H1 (cell line): ENCODE results near the gene TMED5. TPM values are rescaled to one million over a fixed set of nuclear protein-coding genes. Genes with fewer than 3 reads are reported as not detected.

Experiments used
- CTCF ChIA-PET: fragments of 300-600 bp; sonication (Branson Sonifier 250); formaldehyde crosslinking; loops from one replicate; lab custom pipeline; 2021; ENCODE audit not compliant: partially characterized antibody; lab: Charles Lee
- POLR2A ChIA-PET: fragments of 300-600 bp; sonication (Branson Sonifier 250); formaldehyde crosslinking; loops from one replicate; lab custom pipeline; 2021; ENCODE audit warnings: inconsistent platforms; ENCODE audit not compliant: partially characterized antibody; lab: Charles Lee
- DNase-seq, 2 experiments: peaks; one replicate each; pipeline versions ENCODE4 v3.0.0 to v3.0.0-alpha.2; 2010 to 2022; ENCODE audit warnings: low spot score in 2 of 2, low read depth in 1 of 2, mixed read lengths in 1 of 2
- FAIRE-seq: peaks from 2 replicates; lab custom pipeline; 2011; peaks lifted over from hg19 to GRCh38; lab: Jason Lieb, UNC
- H2AFZ ChIP-seq: 2 replicates; pipeline ENCODE4 v1.8.1; 2012; ENCODE audit warnings: low read length, inconsistent platforms
- H2AK5ac ChIP-seq: 2 replicates; pipeline ENCODE4 v1.6.1; 2013; ENCODE audit warnings: low read depth, low read length
- H2BK120ac ChIP-seq: replicated peaks from 2 replicates; pipeline ENCODE3; 2013; ENCODE audit warnings: low read depth, low read length, inconsistent platforms
- H2BK12ac ChIP-seq: 2 replicates; pipeline ENCODE4 v1.6.1; 2013; ENCODE audit warnings: low read depth, low read length
- H2BK15ac ChIP-seq: 2 replicates; pipeline ENCODE4 v1.6.1; 2013; ENCODE audit warnings: low read length
- H2BK20ac ChIP-seq: 2 replicates; pipeline ENCODE4 v1.6.1; 2013; ENCODE audit warnings: low read length
- H2BK5ac ChIP-seq: 2 replicates; pipeline ENCODE4 v1.6.1; 2013; ENCODE audit warnings: low read depth, low read length
- H3K14ac ChIP-seq: 2 replicates; pipeline ENCODE4 v1.6.1; 2013; ENCODE audit warnings: inconsistent platforms; ENCODE audit not compliant: insufficient read length
- H3K18ac ChIP-seq: 2 replicates; pipeline ENCODE4 v1.6.1; 2013; ENCODE audit warnings: low read length; ENCODE audit errors: extremely low read depth
- H3K23ac ChIP-seq: 2 replicates; pipeline ENCODE4 v1.6.1; 2013; ENCODE audit warnings: inconsistent platforms; ENCODE audit not compliant: insufficient read length
- H3K23me2 ChIP-seq: 2 replicates; pipeline ENCODE4 v1.6.1; 2013; ENCODE audit warnings: low read depth, low read length
- H3K27ac ChIP-seq: 2 replicates; pipeline ENCODE4 v1.6.1; 2011; ENCODE audit warnings: low read depth, low read length, inconsistent platforms
- H3K27me3 ChIP-seq, 4 experiments: replicated peaks in 1 of 4; 1 replicate in 1 of 4; 2 replicates in 3 of 4; pipeline versions ENCODE4 v1.6.1 to v1.8.1; 2011 to 2013; ENCODE audit warnings: low read length in 3 of 4, mild to moderate bottlenecking in 3 of 4, inconsistent platforms in 2 of 4, mixed read lengths in 2 of 4, moderate library complexity in 1 of 4; ENCODE audit not compliant: control insufficient read depth in 3 of 4, insufficient read depth in 3 of 4; ENCODE audit errors: extremely low read depth in 1 of 4
- H3K36me3 ChIP-seq, 4 experiments: 2 replicates each; pipeline versions ENCODE4 v1.6.1 to v1.8.1; 2011 to 2013; ENCODE audit warnings: mild to moderate bottlenecking in 4 of 4, low read length in 3 of 4, moderate library complexity in 2 of 4, control low read depth in 1 of 4, inconsistent platforms in 1 of 4; ENCODE audit not compliant: insufficient read depth in 4 of 4, control insufficient read depth in 2 of 4
- H3K4ac ChIP-seq: replicated peaks from 2 replicates; pipeline ENCODE3; 2013; ENCODE audit warnings: low read length, low read depth, mixed read lengths, inconsistent platforms; ENCODE audit not compliant: insufficient read length
- H3K4me1 ChIP-seq, 4 experiments: replicated peaks in 1 of 4; 1 replicate in 1 of 4; 2 replicates in 3 of 4; pipeline versions ENCODE4 v1.6.1 to v1.8.1; 2011 to 2013; ENCODE audit warnings: low read length in 3 of 4, inconsistent platforms in 2 of 4, mixed read lengths in 1 of 4; ENCODE audit not compliant: insufficient read depth in 4 of 4, control insufficient read depth in 3 of 4
- H3K4me2 ChIP-seq, 2 experiments: 2 replicates each; pipeline versions ENCODE4 v1.6.1 to v1.8.1; 2011 to 2013; ENCODE audit warnings: low read depth in 2 of 2, low read length in 2 of 2, control low read depth in 1 of 2, inconsistent platforms in 1 of 2, mild to moderate bottlenecking in 1 of 2; ENCODE audit not compliant: insufficient read depth in 1 of 2
- H3K4me3 ChIP-seq, 4 experiments: fragments of 200-600, 300-600 bp in 1 of 4; sonication (generic), shearing (Covaris generic), sonication (Bioruptor Twin) in 1 of 4; 2 replicates each; pipeline versions ENCODE4 v1.5.1 to v1.8.1; 2011 to 2016; ENCODE audit warnings: low read length in 4 of 4, low read depth in 3 of 4, control low read depth in 2 of 4, inconsistent platforms in 2 of 4, mild to moderate bottlenecking in 2 of 4, mixed read lengths in 1 of 4, moderate library complexity in 1 of 4; ENCODE audit not compliant: insufficient read depth in 2 of 4; ENCODE audit errors: extremely low read depth in 1 of 4
- H3K56ac ChIP-seq: replicated peaks from 2 replicates; pipeline ENCODE3; 2013; ENCODE audit warnings: low read depth, mild to moderate bottlenecking, mixed read lengths, low read length, inconsistent platforms; ENCODE audit not compliant: insufficient read length
- H3K79me1 ChIP-seq: 2 replicates; pipeline ENCODE4 v1.6.1; 2013; ENCODE audit warnings: low read depth, low read length, control low read depth
- H3K79me2 ChIP-seq, 2 experiments: 2 replicates each; pipeline versions ENCODE4 v1.6.1 to v1.8.1; 2012 to 2013; ENCODE audit warnings: low read length in 2 of 2, mild to moderate bottlenecking in 2 of 2, inconsistent platforms in 1 of 2; ENCODE audit not compliant: insufficient read depth in 2 of 2, control insufficient read depth in 1 of 2
- H3K9ac ChIP-seq, 4 experiments: replicated peaks in 1 of 4; 1 replicate in 1 of 4; 2 replicates in 3 of 4; pipeline versions ENCODE4 v1.6.1 to v1.8.1; 2011 to 2013; ENCODE audit warnings: low read depth in 3 of 4, low read length in 3 of 4, control low read depth in 2 of 4, mild to moderate bottlenecking in 2 of 4, moderate library complexity in 2 of 4, inconsistent platforms in 1 of 4; ENCODE audit errors: extremely low read depth in 1 of 4
- H3K9me3 ChIP-seq, 2 experiments: 2 replicates each; pipeline versions ENCODE4 v1.6.1 to v1.8.1; 2012 to 2013; ENCODE audit warnings: mild to moderate bottlenecking in 2 of 2, moderate library complexity in 2 of 2, control low read depth in 1 of 2, inconsistent platforms in 1 of 2, low read depth in 1 of 2, low read length in 1 of 2, mixed read lengths in 1 of 2; ENCODE audit not compliant: insufficient read depth in 2 of 2
- H4K20me1 ChIP-seq, 2 experiments: replicated peaks in 1 of 2; 2 replicates each; pipeline versions ENCODE3 to v1.8.1; 2011 to 2013; ENCODE audit warnings: inconsistent platforms in 2 of 2, low read length in 2 of 2, mild to moderate bottlenecking in 1 of 2; ENCODE audit not compliant: insufficient read depth in 2 of 2, control insufficient read depth in 1 of 2
- H4K5ac ChIP-seq: 2 replicates; pipeline ENCODE4 v1.6.1; 2013; ENCODE audit warnings: low read length, low read depth, mixed read lengths, inconsistent platforms; ENCODE audit not compliant: insufficient read length
- H4K8ac ChIP-seq: 2 replicates; pipeline ENCODE4 v1.8.0; 2013; ENCODE audit warnings: mild to moderate bottlenecking, moderate library complexity, low read length, inconsistent platforms; ENCODE audit not compliant: insufficient read depth; ENCODE audit errors: extremely low read depth
- H4K91ac ChIP-seq: replicated peaks from 2 replicates; pipeline ENCODE3; 2013; ENCODE audit warnings: low read length, mixed read lengths, inconsistent platforms; ENCODE audit not compliant: insufficient read length
- BCL11A ChIP-seq, 2 experiments: IDR thresholded peaks; one replicate each; pipeline ENCODE4 v1.6.1; 2011; ENCODE audit warnings: low read depth in 2 of 2, low read length in 2 of 2, mild to moderate bottlenecking in 2 of 2
- CTCF ChIP-seq, 3 experiments: IDR thresholded peaks; 1 replicate in 2 of 3; 2 replicates in 1 of 3; pipeline versions ENCODE4 v1.5.1 to v1.6.1; 2011; ENCODE audit warnings: low read length in 3 of 3, mild to moderate bottlenecking in 3 of 3, inconsistent platforms in 2 of 3, low read depth in 1 of 3, moderate library complexity in 1 of 3; ENCODE audit not compliant: insufficient read depth in 1 of 3; ENCODE audit errors: control extremely low read depth in 1 of 3
- FOSL1 ChIP-seq: IDR thresholded peaks from 2 replicates; pipeline ENCODE4 v1.6.1; 2011; ENCODE audit warnings: mild to moderate bottlenecking, low read depth, low read length, moderate library complexity; ENCODE audit not compliant: insufficient read depth
- KDM5A ChIP-seq: fragments of 200-600 bp; IDR thresholded peaks from 2 replicates; pipeline ENCODE4 v1.7.1; 2012; ENCODE audit warnings: mild to moderate bottlenecking, low read length, inconsistent platforms, mixed read lengths
- MAX ChIP-seq: IDR thresholded peaks from 2 replicates; pipeline ENCODE4 v1.6.1; 2012; ENCODE audit warnings: inconsistent platforms
- NANOG ChIP-seq: IDR thresholded peaks from 2 replicates; pipeline ENCODE4 v1.6.1; 2011; ENCODE audit warnings: low read length, low read depth, mild to moderate bottlenecking, inconsistent platforms; ENCODE audit not compliant: insufficient read depth, poor library complexity, severe bottlenecking
- RNF2 ChIP-seq: fragments of 200-900, 300-1000 bp; sonication (generic); IDR thresholded peaks from 2 replicates; pipeline ENCODE4 v1.7.1; 2016; ENCODE audit warnings: borderline replicate concordance, low read depth, mild to moderate bottlenecking, antibody characterized with exemption, low read length; ENCODE audit not compliant: poor library complexity, severe bottlenecking; ENCODE audit errors: missing control alignments
- SAP30 ChIP-seq: fragments of 300-600 bp; sonication (generic); IDR thresholded peaks from 2 replicates; pipeline ENCODE4 v1.7.1; 2012; ENCODE audit warnings: low read length, moderate library complexity, mild to moderate bottlenecking, inconsistent platforms; ENCODE audit not compliant: insufficient read depth, insufficient replicate concordance
- SP1 ChIP-seq: IDR thresholded peaks from 2 replicates; pipeline ENCODE4 v1.6.1; 2011; ENCODE audit warnings: low read depth, low read length
- SP2 ChIP-seq: IDR thresholded peaks from 2 replicates; pipeline ENCODE4 v1.6.1; 2012; ENCODE audit warnings: mild to moderate bottlenecking, low read length, inconsistent platforms
- WGBS, 2 experiments: shearing (Covaris generic) in 1 of 2; methylation state at CpG; one replicate each; pipeline versions ENCODE4 v1.1.6 to v1.1.7; 2013 to 2015; ENCODE audit warnings: low lambda C conversion rate in 2 of 2, mixed read lengths in 2 of 2, inconsistent platforms in 1 of 2, low coverage in 1 of 2, missing lambda C conversion rate in 1 of 2; ENCODE audit not compliant: insufficient replicate concordance in 2 of 2, insufficient coverage in 1 of 2, insufficient read length in 1 of 2; ENCODE audit errors: extremely low coverage in 1 of 2, missing lambda C conversion rate in 1 of 2; 5-methylcytosine and 5-hydroxymethylcytosine counted together
- polyA plus RNA-seq, 7 experiments: library from polyadenylated mRNA; depleted of rRNA in 3 of 7; stranded (reverse) in 5 of 7; unstranded in 2 of 7; fragments of >200 nt in 5 of 7; fragments of 200-250 nt in 2 of 7; gene quantifications; 1 replicate in 5 of 7; 2 replicates in 1 of 7; 4 replicates in 1 of 7; pipeline versions ENCODE4 v1.2.1 to v1.2.3, GENCODE V29; 2011 to 2013; ENCODE audit warnings: missing spikeins in 2 of 7, mixed read lengths in 2 of 7
- total RNA-seq: library from RNA; stranded (reverse); fragmentation: NEBNext Ultra II Directional; extraction: Animal tissue kit (Norgen Biotek cat#: 25700); gene quantifications from 2 replicates; pipeline ENCODE4 v1.2.1, GENCODE V29; 2021

Gene TMED5
- total and polyA plus RNA-seq, 2 of the 8 experiments (the other 6 are each of a cell fraction or from before 2014, with no cell fraction given) = 14.8 to 32.8 TPM

- H2BK12ac ChIP-seq = no peak overlapping the region
- H3K4me2 ChIP-seq = no peak overlapping the region
- H3K14ac ChIP-seq = no peak overlapping the region
- no peaks in the 10 kb centered on the region for H3K9me3 ChIP-seq
- no peak overlapping the region for H2BK20ac ChIP-seq
- FAIRE-seq (no peak), DNase-seq (no peak)
- no peak overlapping the region for H2BK120ac ChIP-seq
- no peak overlapping the region for H3K9ac ChIP-seq
- no peak overlapping the region for H3K4me3 ChIP-seq
- no peak overlapping the region for H3K27ac ChIP-seq
- ChIA-PET POLR2A (interaction anchor here (2.3 kb wide), 1 partner anchor 29 kb away, joined by 17 read pairs; the partner anchor contains the start of gene MTF2), CTCF (interaction anchor here (1.6 kb wide), 1 partner anchor 115 kb away, joined by 3 read pairs; no protein-coding TSS in a partner anchor)
- peaks cover 0 to 8% (median 0%) of the 10 kb centered on the region in 4 experiments; a peak in 1 of 7 replicates for H3K4me1 ChIP-seq
- no peak overlapping the region for H2AK5ac ChIP-seq
- peaks cover 6% of the 10 kb centered on the region; the same call in 1 of the 2 replicates for H3K79me1 ChIP-seq
- peaks cover 14 to 21% of the 10 kb centered on the region in 2 experiments for H4K20me1 ChIP-seq
- WGBS, 2 experiments = 89% methylated on average over 2 of the region's 2 CpGs; no CpG with 5 or more reads in 1 of the 2 experiments
- H2BK5ac ChIP-seq = no peak overlapping the region
- H3K36me3 ChIP-seq = peaks cover 0 to 32% (median 3%) of the 10 kb centered on the region in 4 experiments; a peak in 2 of 8 replicates
- H3K18ac ChIP-seq = no peak overlapping the region
- H3K23ac ChIP-seq = no peak overlapping the region
- peaks cover 34 to 99% of the 10 kb centered on the region in 2 experiments for H3K79me2 ChIP-seq
- no peak overlapping the region for H3K56ac ChIP-seq
- no peak overlapping the region for H3K4ac ChIP-seq
- no peak overlapping the region for H2AFZ ChIP-seq
- H3K23me2 ChIP-seq = no peaks in the 10 kb centered on the region; the same call in 1 of the 2 replicates
- no peak overlapping the region for H4K91ac ChIP-seq
- H4K8ac ChIP-seq = no peak overlapping the region
- no peak overlapping the region for H4K5ac ChIP-seq
- no peak overlapping the region for H2BK15ac ChIP-seq
- no peaks in the 10 kb centered on the region for H3K27me3 ChIP-seq
- no peak for TF ChIP-seq SP2
- no peak for TF ChIP-seq SAP30
- TF ChIP-seq RNF2 = no peak
- TF ChIP-seq BCL11A (IDR thresholded peaks at IDR 0.05; ENCODE audit: low read depth in 2 of 2, low read length in 2 of 2) = no peak
- no peak for TF ChIP-seq FOSL1
- no peak for TF ChIP-seq NANOG
- no peak for TF ChIP-seq CTCF (IDR thresholded peaks at IDR 0.05; ENCODE audit: control extremely low read depth in 1 of 3, insufficient read depth in 1 of 3, low read depth in 1 of 3, low read length in 3 of 3)
- no peak for TF ChIP-seq MAX
- no peak for TF ChIP-seq KDM5A
- no peak for TF ChIP-seq SP1
Observed at GRCh38 chr1:93108335-93108734, 71.9 kb downstream of the TMED5 start.
